SK-N-DZ (cell line): ENCODE results near the gene FTO.
A peak's percentile ranks its signal among the peaks of the same experiment; 100 is the strongest.

ENCODE experiments used
- DNase-seq: peaks from one replicate; pipeline ENCODE4 v3.0.0-alpha.2; 2015; ENCODE audit warnings: low spot score

The FTO gene

GRCh38 chr16:53925526-53925925 is 221.6 kb downstream of the FTO start:
- no peak for DNase-seq

- DNase-seq, result no peak
Observed at GRCh38 chr16:53926209-53926608, 222.3 kb downstream of the FTO start.

GRCh38 chr16:53932975-53933374 is 229.0 kb downstream of the FTO start:
- DNase-seq, result no peak

- no peak for DNase-seq
Observed at GRCh38 chr16:53933407-53933806, 229.5 kb downstream of the FTO start.

- DNase-seq, result peak; percentile 43
Observed at GRCh38 chr16:53936052-53936451, 232.1 kb downstream of the FTO start.

- no peak for DNase-seq
Observed at GRCh38 chr16:53936529-53936928, 232.6 kb downstream of the FTO start.

GRCh38 chr16:53937161-53937880 is 233.4 kb downstream of the FTO start:
- DNase-seq, result peak; percentile 6

GRCh38 chr16:53944025-53944424 is 240.1 kb downstream of the FTO start:
- no peak for DNase-seq

GRCh38 chr16:53945996-53946395 is 242.0 kb downstream of the FTO start:
- peak; percentile 15 for DNase-seq

- DNase-seq, result no peak
Observed at GRCh38 chr16:53946746-53947386, 242.9 kb downstream of the FTO start.

GRCh38 chr16:53947642-53948041 is 243.7 kb downstream of the FTO start:
- DNase-seq, result no peak

GRCh38 chr16:53948326-53948725 is 244.4 kb downstream of the FTO start:
- no peak for DNase-seq

GRCh38 chr16:53948734-53949430 is 244.9 kb downstream of the FTO start:
- no peak for DNase-seq

GRCh38 chr16:53949715-53950410 is 245.9 kb downstream of the FTO start:
- DNase-seq, result no peak

- DNase-seq, result no peak
Observed at GRCh38 chr16:53950677-53951076, 246.7 kb downstream of the FTO start.

GRCh38 chr16:53952215-53953208 is 248.6 kb downstream of the FTO start:
- DNase-seq, result no peak

- DNase-seq, result no peak
Observed at GRCh38 chr16:53953336-53953735, 249.4 kb downstream of the FTO start.

- DNase-seq, result no peak
Observed at GRCh38 chr16:53955221-53955875, 251.4 kb downstream of the FTO start.

- no peak for DNase-seq
Observed at GRCh38 chr16:53958341-53958880, 254.5 kb downstream of the FTO start.
